ENCODE data around the gene MYO1B. TPM values are rescaled to one million over a fixed set of nuclear protein-coding genes. Genes with fewer than 3 reads are reported as not detected.

Gene MYO1B
- total RNA-seq, 1 donor from 2014 or later: 81.0 TPM

GRCh38 chr2:191329841-191330240 lies 84.6 kb downstream of the MYO1B start:
- no peaks in the 10 kb centered on the region for H3K9me3 Mint-ChIP-seq (ENCODE audit: unreplicated experiment)
- H3K4me1 Mint-ChIP-seq (ENCODE audit: unreplicated experiment): peaks cover 19% of the 10 kb centered on the region
- no peak overlapping the region for H3K4me3 Mint-ChIP-seq (ENCODE audit: unreplicated experiment)
- H3K36me3 Mint-ChIP-seq (ENCODE audit: low read depth, unreplicated experiment): peaks cover 17% of the 10 kb centered on the region
- DNase-seq (ENCODE audit: low spot score): no peak
- TF ChIP-seq CTCF (IDR thresholded peaks at IDR 0.05; ENCODE audit: unreplicated experiment): no peak
- no peak overlapping the region for H3K27ac Mint-ChIP-seq (ENCODE audit: unreplicated experiment)
- peaks cover 2% of the 10 kb centered on the region for H3K27me3 Mint-ChIP-seq (ENCODE audit: unreplicated experiment)

- Mint-ChIP-seq H3K4me1 (ENCODE audit: unreplicated experiment) (peaks cover 14% of the 10 kb centered on the region), H3K9me3 (ENCODE audit: unreplicated experiment) (no peaks in the 10 kb centered on the region), H3K27ac (ENCODE audit: unreplicated experiment) (no peak overlapping the region), H3K36me3 (ENCODE audit: low read depth, unreplicated experiment) (peaks cover 12% of the 10 kb centered on the region), H3K4me3 (ENCODE audit: unreplicated experiment) (no peak overlapping the region), H3K27me3 (ENCODE audit: unreplicated experiment) (peaks cover 3% of the 10 kb centered on the region)
- no peak for DNase-seq (ENCODE audit: low spot score)
- no peak for TF ChIP-seq CTCF (IDR thresholded peaks at IDR 0.05; ENCODE audit: unreplicated experiment)
Measured at GRCh38 chr2:191333911-191334357, 88.7 kb downstream of the MYO1B start.

- TF ChIP-seq CTCF (IDR thresholded peaks at IDR 0.05; ENCODE audit: unreplicated experiment): no peak
- H3K27ac Mint-ChIP-seq (ENCODE audit: unreplicated experiment): peak overlapping the region; percentile 65
- no peak for DNase-seq (ENCODE audit: low spot score)
- H3K36me3 Mint-ChIP-seq (ENCODE audit: low read depth, unreplicated experiment): peaks cover 12% of the 10 kb centered on the region
- H3K4me3 Mint-ChIP-seq (ENCODE audit: unreplicated experiment): no peak overlapping the region
- H3K4me1 Mint-ChIP-seq (ENCODE audit: unreplicated experiment): peaks cover 16% of the 10 kb centered on the region
- peaks cover 3% of the 10 kb centered on the region for H3K27me3 Mint-ChIP-seq (ENCODE audit: unreplicated experiment)
- no peaks in the 10 kb centered on the region for H3K9me3 Mint-ChIP-seq (ENCODE audit: unreplicated experiment)
Measured at GRCh38 chr2:191335875-191336464, 90.8 kb downstream of the MYO1B start.

GRCh38 chr2:191341436-191341835 lies 96.2 kb downstream of the MYO1B start:
- Mint-ChIP-seq H3K4me3 (ENCODE audit: unreplicated experiment) (no peak overlapping the region), H3K36me3 (ENCODE audit: low read depth, unreplicated experiment) (peaks cover 24% of the 10 kb centered on the region), H3K4me1 (ENCODE audit: unreplicated experiment) (peaks cover 17% of the 10 kb centered on the region), H3K27me3 (ENCODE audit: unreplicated experiment) (peaks cover 4% of the 10 kb centered on the region), H3K9me3 (ENCODE audit: unreplicated experiment) (no peaks in the 10 kb centered on the region), H3K27ac (ENCODE audit: unreplicated experiment) (no peak overlapping the region)
- no peak for DNase-seq (ENCODE audit: low spot score)
- no peak for TF ChIP-seq CTCF (IDR thresholded peaks at IDR 0.05; ENCODE audit: unreplicated experiment)

GRCh38 chr2:191343796-191344338 lies 98.7 kb downstream of the MYO1B start:
- peaks cover 5% of the 10 kb centered on the region for H3K27me3 Mint-ChIP-seq (ENCODE audit: unreplicated experiment)
- TF ChIP-seq CTCF (IDR thresholded peaks at IDR 0.05; ENCODE audit: unreplicated experiment): no peak
- H3K27ac Mint-ChIP-seq (ENCODE audit: unreplicated experiment): no peak overlapping the region
- DNase-seq (ENCODE audit: low spot score): no peak
- no peaks in the 10 kb centered on the region for H3K9me3 Mint-ChIP-seq (ENCODE audit: unreplicated experiment)
- peaks cover 34% of the 10 kb centered on the region for H3K36me3 Mint-ChIP-seq (ENCODE audit: low read depth, unreplicated experiment)
- no peak overlapping the region for H3K4me3 Mint-ChIP-seq (ENCODE audit: unreplicated experiment)
- peaks cover 22% of the 10 kb centered on the region for H3K4me1 Mint-ChIP-seq (ENCODE audit: unreplicated experiment)
